Ecto neural progenitor cell (in vitro differentiated cells): ENCODE measurements around the gene HNRNPC.
"Not testable (repeated sequence)": the region's sequence is repeated elsewhere in the genome, so short reads cannot be mapped to it uniquely, and the experiment has no call there.

Experiments
- DNase-seq: peaks from one replicate; pipeline ENCODE4 v3.0.0-alpha.2; 2018; ENCODE audit warnings: low spot score

The HNRNPC gene

DNA sequence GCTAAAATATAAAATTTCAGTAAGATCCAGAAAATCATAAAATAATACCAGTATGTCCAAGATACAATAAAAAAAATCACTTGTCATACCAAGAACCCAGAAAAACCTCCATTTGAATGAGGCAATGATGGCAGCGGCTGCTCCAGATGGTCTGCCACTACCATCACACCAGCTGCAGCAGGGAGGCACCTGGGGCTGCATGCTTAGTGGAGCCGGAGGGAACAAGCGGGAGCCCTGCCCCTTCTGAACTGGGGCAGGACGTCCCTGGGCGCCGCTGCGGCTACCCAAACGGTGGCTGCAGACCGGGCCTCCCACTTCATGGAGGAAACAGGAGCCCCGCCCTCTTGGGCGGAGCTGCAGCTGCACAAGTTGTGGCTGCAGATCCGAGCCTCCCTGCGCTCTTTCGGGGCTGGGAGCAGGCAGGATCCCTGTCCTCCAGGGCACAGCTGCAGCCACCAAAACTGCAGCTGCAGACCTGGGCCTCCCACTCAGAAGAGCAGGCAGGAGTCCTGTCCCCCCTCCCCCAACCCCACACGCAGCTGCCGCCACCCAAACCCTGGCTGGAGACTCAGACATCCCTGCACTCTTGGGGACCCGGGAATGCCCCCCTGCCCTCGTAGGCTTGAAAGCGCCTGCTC, 77.3 kb downstream of the HNRNPC start:
- peak; percentile 89 for DNase-seq

DNA sequence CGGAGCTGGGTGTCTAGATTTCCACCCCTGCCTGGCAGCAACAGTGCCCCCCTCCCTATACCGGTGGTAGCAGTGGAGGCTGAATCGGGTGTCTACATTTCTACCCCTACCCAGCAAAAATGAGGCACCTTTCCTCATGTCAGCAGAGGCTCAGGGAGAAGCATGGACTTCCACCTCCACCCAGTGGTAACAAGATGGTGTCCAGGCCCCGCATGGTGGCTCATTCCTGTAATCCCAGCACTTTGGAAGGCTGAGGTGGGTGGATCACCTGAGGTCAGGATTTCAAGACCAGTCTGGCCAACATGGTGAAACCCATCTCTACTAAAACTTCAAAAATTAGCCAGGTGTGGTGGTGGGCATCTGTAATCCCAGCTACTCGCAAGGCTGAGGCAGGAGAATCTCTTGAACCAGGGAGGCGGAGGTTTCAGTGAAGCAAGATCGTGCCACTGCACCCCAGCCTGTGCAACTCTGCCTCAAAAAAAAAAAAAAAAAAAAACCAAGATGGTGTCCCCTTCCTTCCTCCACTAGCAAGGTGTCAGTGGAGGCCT, 77.9 kb downstream of the HNRNPC start:
- no peak for DNase-seq

DNA sequence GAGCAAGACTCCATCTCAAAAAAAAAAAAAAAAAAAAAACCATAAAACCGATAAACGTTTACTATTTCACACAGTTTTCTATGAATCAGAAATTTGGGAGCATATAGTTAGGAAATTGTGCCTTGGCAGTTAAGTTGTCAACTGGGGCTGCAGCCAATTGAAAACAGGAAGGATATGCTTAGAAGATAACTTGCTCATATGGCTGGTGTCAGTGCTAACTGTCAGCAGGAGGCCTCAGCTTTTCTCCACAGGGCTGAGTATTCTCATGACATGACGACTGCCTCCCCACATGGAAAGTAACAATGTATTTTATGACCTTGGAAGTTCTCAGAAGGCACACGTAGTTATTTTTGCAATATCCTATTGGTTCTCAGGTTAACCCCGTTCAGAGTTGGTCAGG, 83.8 kb downstream of the HNRNPC start:
- no peak for DNase-seq

DNA sequence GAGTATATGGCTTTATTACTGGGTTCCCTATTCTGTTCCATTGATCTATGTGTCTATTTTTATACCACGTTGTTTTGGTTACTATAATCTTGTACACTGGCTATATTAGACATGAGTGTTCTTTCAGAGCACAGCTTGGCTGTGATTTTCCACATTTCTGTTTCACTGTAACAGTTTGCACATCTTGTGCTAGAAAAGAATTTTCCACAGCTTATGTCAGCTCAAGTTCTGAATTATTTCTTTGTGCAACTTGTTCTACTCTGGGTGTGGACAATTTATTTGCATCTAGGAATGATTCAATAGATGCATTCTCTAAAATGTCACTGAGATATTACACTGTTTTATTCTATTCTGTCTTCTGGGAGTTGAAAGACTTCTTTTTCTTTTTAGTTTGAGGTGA, 85.0 kb downstream of the HNRNPC start:
- DNase-seq = no peak

DNA sequence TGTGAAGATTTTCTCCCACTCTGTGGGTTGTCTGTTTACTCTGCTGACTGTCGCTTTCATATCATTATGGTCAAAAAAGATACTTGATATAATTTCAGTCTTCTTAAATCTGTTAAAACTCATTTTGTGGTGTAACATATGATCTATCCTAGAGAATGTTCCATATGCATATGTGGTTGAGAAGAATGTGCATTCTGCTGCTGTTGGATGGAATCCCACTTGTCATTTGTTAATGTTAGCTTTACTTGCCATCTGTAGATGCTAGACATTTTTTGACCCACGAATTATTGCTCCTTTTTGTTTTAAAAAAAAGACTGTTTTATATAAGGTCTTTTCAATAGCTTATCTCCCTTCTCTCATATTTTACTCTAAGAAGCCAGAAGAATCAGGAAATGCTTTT, 87.1 kb downstream of the HNRNPC start:
- DNase-seq = no peak

DNA sequence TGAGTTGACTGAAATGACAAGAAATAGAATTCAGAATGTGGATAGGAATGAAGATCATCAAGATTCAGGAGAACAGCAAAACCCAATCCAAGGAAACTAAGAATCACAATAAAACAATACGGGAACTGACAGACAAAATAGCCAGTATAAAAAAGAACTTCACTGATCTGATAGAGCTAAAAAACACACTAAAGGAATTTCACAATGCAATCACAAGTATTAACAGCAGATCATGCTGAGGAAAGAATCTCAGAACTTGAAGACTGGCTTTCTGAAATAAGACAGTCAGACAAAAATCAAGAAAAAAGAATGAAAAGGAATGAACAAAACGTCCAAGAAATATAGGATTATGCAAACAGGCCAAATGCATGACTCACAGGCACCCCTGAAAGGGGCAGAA, 98.1 kb downstream of the HNRNPC start:
- DNase-seq = no peak

DNA sequence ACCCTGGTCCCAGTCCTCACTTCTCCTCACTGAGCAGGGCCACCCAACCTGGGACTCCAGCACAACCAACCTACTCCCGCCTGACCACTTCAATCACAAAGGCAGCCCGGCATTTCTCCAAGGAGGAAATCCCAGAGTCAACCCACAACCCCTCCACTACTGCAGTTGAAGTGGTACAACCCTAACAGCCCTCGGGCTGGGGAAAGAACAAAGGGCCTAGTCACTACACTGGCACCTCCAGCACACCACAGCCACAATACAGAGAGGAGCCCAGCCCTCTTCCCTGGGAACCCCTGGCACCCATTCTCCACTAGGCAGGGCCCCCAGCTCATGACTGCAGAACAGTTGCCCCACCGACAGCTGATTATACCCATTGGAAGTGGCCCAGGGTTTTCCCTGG, 99.7 kb downstream of the HNRNPC start:
- DNase-seq = no peak

DNA sequence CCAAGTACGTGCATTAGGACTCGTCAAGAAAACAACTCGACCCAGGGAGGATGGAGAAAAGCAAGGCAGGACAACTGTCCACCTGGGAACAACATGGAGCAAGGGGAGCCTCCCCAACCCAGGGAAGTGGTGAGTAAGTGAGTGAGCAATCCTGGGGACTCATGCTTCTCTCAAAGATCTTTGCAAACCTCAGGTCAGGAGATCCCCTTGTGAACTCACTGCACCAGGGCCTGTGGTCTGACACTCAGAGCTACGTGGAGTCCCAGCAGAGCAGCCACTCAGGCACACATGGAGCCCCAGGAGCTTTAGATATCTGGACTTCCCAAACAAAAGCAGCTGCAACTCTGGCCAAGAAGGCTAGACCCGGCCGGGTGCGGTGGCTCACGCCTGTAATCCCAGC, 101.2 kb downstream of the HNRNPC start:
- DNase-seq = no peak

DNA sequence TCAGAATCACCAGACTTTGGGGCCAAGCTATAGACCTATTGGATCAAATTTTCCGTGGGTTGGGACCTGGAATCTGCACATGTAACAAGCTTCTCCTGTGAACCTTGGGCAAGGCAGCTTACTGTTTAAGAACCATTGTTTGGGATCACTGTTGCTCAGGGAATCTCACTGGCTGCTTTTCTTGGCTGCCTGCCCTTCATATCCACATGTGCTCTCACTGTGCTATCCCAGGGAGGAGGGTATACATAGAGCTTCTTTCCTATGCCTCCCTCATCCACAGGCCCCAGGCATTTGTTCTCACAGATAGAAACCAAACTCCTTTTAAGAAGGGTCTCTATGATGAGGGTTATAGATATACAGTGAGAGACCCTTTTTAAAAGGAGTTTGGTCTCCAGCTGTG, 103.6 kb downstream of the HNRNPC start:
- not testable (repeated sequence) for DNase-seq

DNA sequence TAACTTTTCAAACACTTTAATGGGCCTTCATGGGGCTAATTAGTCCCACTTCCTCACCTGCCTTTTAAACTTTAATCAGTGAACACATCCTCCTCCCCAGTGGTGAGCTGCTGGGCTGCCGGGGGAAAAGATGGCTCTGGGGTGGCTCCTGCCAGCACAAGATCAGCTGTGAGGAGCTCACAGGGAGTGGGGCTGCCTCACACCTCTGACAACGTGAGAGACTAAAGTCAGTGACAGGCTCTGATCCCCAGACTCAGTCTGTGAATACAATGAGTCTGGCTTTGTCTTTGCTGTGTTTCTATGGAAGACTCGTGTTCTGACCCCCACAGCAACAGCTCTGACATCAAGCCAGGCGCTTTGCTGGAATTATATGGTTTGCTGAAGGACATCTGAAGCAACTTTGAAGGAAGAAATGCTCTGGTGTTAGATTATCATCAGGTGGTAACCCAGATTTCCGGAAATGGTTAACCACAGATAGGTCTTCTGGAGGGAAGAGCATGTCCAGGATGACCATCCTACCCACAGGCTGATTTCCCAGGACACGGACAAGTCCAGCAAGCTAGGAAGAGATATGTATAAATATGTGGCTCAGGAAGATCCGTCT, 104.1 kb downstream of the HNRNPC start:
- not testable (repeated sequence) for DNase-seq

DNA sequence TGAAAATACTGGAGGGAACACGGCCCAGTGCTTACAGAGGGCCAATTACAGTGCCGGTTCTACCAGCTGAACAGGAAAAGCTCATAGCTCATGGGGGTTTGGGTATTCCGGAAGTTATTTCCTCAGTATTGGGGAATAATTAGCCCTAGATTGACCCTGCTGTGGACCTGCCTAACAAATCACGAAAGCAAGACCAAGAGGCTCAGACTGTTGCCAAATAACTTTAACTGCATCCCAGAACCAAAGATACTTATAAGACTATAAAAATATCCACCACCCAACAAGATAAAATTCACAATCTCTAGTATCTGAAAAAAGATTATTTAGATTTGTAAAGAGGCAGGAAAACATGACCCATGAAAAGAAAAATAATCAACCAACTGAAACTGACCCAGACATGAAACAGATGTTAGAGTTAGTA, 105.4 kb downstream of the HNRNPC start:
- DNase-seq = no peak

DNA sequence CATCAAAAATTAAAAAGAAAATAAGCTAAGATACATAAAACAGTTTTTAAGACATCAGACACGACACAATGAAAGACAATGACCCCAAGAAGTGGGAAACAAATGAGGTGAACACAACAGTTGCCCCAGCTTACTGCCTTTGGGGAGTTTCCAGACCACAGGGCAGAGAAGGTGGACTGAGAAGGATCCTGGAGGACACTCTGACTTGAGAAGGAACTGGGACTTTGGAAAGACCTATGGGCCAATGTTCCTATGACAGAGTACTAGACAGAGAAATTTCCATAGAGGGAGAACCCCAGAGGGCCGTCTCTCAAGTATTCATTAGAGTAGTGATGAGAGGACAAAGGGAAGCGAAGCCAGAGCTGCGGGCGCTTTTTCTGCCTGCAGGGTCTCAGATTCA, 107.2 kb downstream of the HNRNPC start:
- DNase-seq = no peak

DNA sequence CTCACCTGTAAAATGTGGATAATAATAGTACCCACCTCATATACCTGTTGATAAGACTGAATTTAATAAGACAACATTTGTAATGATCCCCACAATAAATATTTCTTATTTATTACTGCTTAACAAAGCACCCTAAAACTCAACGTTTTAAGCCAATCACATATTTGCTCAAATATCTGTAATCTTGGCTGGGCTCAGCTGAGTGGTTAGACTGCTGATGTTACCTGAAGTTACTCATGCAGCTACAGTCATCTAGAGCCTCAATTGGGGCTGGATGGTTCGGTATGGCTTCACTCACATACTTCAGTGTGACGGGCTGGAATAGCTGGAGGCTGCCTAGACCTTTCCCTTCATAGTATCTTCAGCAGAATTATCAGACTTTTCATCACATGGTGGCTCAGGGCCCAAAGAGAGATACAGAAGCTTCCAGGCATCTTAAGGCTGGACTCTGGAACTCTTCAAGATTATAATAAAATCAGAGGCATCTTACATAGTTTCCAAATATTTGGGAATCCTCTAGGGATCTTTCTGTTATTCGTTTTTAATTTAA, 109.1 kb downstream of the HNRNPC start:
- DNase-seq = no peak
